Stomach (tissue), 4 donors: Measurements from ENCODE around the gene ARHGEF1.
"Not testable (repeated sequence)": the region's sequence is repeated elsewhere in the genome, so short reads cannot be mapped to it uniquely, and the experiment has no call there.

Experiments used
- CTCF ChIP-seq, 7 experiments: fragments of 450-650 bp in 4 of 7; fragments of 200-600 bp in 3 of 7; sonication (generic) in 3 of 7; IDR thresholded peaks; one replicate each; pipeline ENCODE4 v1.5.1; 2016 to 2019; ENCODE audit warnings: antibody characterized with exemption in 7 of 7, control low read depth in 2 of 7, mild to moderate bottlenecking in 1 of 7
- EP300 ChIP-seq: sonication (generic); formaldehyde crosslinking; IDR thresholded peaks from one replicate; pipeline ENCODE4 v1.6.1; 2017; ENCODE audit warnings: antibody characterized with exemption
- POLR2A ChIP-seq, 4 donors: fragments of 450-650 bp; IDR thresholded peaks; one replicate each; pipeline ENCODE4 v1.6.1; 2016; ENCODE audit warnings: antibody characterized with exemption in 4 of 4, control low read depth in 2 of 4, mild to moderate bottlenecking in 1 of 4, moderate library complexity in 1 of 4
- POLR2AphosphoS5 ChIP-seq, 3 donors: sonication (generic); formaldehyde crosslinking; IDR thresholded peaks; one replicate each; pipeline ENCODE4 v1.6.1; 2016; ENCODE audit warnings: antibody characterized with exemption in 3 of 3

GRCh38 chr19:41914424-41914834 is 31.4 kb downstream of the ARHGEF1 start:
- TF ChIP-seq POLR2AphosphoS5 (IDR thresholded peaks at IDR 0.05); CTCF (IDR thresholded peaks at IDR 0.05); POLR2A (IDR thresholded peaks at IDR 0.05); EP300: not testable (repeated sequence)
